B cell (primary cell): Measurements from ENCODE around the gene RNF167. TPM values are rescaled to one million over a fixed set of nuclear protein-coding genes. Genes with fewer than 3 reads are reported as not detected.
"Not testable (repeated sequence)": the region's sequence is repeated elsewhere in the genome, so short reads cannot be mapped to it uniquely, and the experiment has no call there.

Experiments used
- ATAC-seq: fragments of 200-7000 bp; cut with Tn5 transposase; one replicate; pipeline ENCODE4 v1.10.0; 2021; ENCODE audit warnings: low read depth, mild to moderate bottlenecking, moderate number of reproducible peaks, moderate library complexity
- CTCF ChIA-PET: fragments of 350-600 bp; sonication (Branson Sonifier 250); formaldehyde crosslinking; loops from one replicate; lab custom pipeline; 2021; ENCODE audit warnings: antibody characterized with exemption, inconsistent platforms; lab: Charles Lee
- POLR2A ChIA-PET: fragments of 350-600 bp; sonication (Branson Sonifier 250); formaldehyde crosslinking; loops from one replicate; lab custom pipeline; 2021; ENCODE audit warnings: antibody characterized with exemption; lab: Charles Lee
- DNase-seq: peaks from one replicate; pipeline ENCODE4 v3.0.0; 2013
- H2AFZ ChIP-seq: 2 replicates; pipeline ENCODE4 v1.6.1; 2012; ENCODE audit warnings: mild to moderate bottlenecking, low read depth, low read length; ENCODE audit not compliant: insufficient read depth, poor library complexity, severe bottlenecking
- H3K27ac ChIP-seq, 2 donors: 1 replicate in 1 of 2; 2 replicates in 1 of 2; pipeline ENCODE4 v1.5.1; 2012 to 2013; ENCODE audit warnings: low read length in 2 of 2, mild to moderate bottlenecking in 2 of 2, moderate library complexity in 1 of 2
- H3K27me3 ChIP-seq, 4 experiments: fragments of 200-600 bp in 1 of 4; sonication (generic) in 1 of 4; replicated peaks in 1 of 4; 1 replicate in 2 of 4; 2 replicates in 2 of 4; pipeline versions ENCODE4 v1.6.1 to v1.7.0; 2013 to 2016; ENCODE audit warnings: low read length in 3 of 4, mild to moderate bottlenecking in 2 of 4, mixed read lengths in 1 of 4, moderate library complexity in 1 of 4; ENCODE audit not compliant: insufficient read depth in 4 of 4, control insufficient read depth in 3 of 4; ENCODE audit errors: control extremely low read depth in 1 of 4
- H3K36me3 ChIP-seq, 2 experiments: replicated peaks in 1 of 2; 1 replicate in 1 of 2; 2 replicates in 1 of 2; pipeline versions ENCODE4 v1.6.1 to v1.7.1; 2013; ENCODE audit warnings: low read length in 1 of 2; ENCODE audit not compliant: insufficient read depth in 2 of 2, control insufficient read depth in 1 of 2; ENCODE audit errors: control extremely low read depth in 1 of 2, extremely low read depth in 1 of 2
- H3K4me1 ChIP-seq, 2 donors: fragments of 200-600 bp in 1 of 2; sonication (generic) in 1 of 2; 1 replicate in 1 of 2; 2 replicates in 1 of 2; pipeline versions ENCODE4 v1.5.1 to v1.6.1; 2013 to 2017; ENCODE audit warnings: low read length in 2 of 2; ENCODE audit not compliant: control insufficient read depth in 2 of 2, insufficient read depth in 2 of 2
- H3K4me2 ChIP-seq: replicated peaks from 2 replicates; pipeline ENCODE3; 2012; ENCODE audit warnings: mild to moderate bottlenecking, low read depth, low read length; ENCODE audit not compliant: poor library complexity, severe bottlenecking
- H3K4me3 ChIP-seq, 5 experiments: fragments of 200-600 bp in 1 of 5; sonication (generic) in 1 of 5; 1 replicate in 3 of 5; 2 replicates in 2 of 5; pipeline versions ENCODE4 v1.5.1 to v1.7.0; 2011 to 2016; ENCODE audit warnings: low read length in 4 of 5, mild to moderate bottlenecking in 4 of 5, low read depth in 2 of 5, control low read depth in 1 of 5, moderate library complexity in 1 of 5; ENCODE audit not compliant: insufficient read depth in 1 of 5; ENCODE audit errors: control extremely low read depth in 1 of 5, extremely low read depth in 1 of 5
- H3K79me2 ChIP-seq: fragments of 200-600 bp; sonication (generic); one replicate; pipeline ENCODE4 v1.6.0; 2016; ENCODE audit warnings: low read length; ENCODE audit not compliant: control insufficient read depth, insufficient read depth
- H3K9ac ChIP-seq: fragments of 200-600 bp; sonication (generic); 2 replicates; pipeline ENCODE4 v1.6.1; 2017; ENCODE audit warnings: mild to moderate bottlenecking, low read length, moderate library complexity
- H3K9me3 ChIP-seq, 3 donors: one replicate each; pipeline versions ENCODE4 v1.6.1 to v1.7.1; 2013; ENCODE audit warnings: low read length in 2 of 3; ENCODE audit not compliant: control insufficient read depth in 2 of 3, insufficient read depth in 1 of 3; ENCODE audit errors: control extremely low read depth in 1 of 3
- H4K20me1 ChIP-seq: 2 replicates; pipeline ENCODE4 v1.6.0; 2012; ENCODE audit warnings: mild to moderate bottlenecking, low read length; ENCODE audit not compliant: insufficient read depth, control insufficient read depth, poor library complexity, severe bottlenecking
- H3K27ac Mint-ChIP-seq: one replicate; pipeline ENCODE4 v1.8.0; 2021; ENCODE audit warnings: mixed read lengths
- H3K27me3 Mint-ChIP-seq: one replicate; pipeline ENCODE4 v1.8.0; 2021; ENCODE audit warnings: mixed read lengths
- H3K4me1 Mint-ChIP-seq: one replicate; pipeline ENCODE4 v1.8.0; 2021; ENCODE audit warnings: mixed read lengths
- H3K4me3 Mint-ChIP-seq: one replicate; pipeline ENCODE4 v1.8.0; 2021; ENCODE audit warnings: mixed read lengths
- H3K9me3 Mint-ChIP-seq: one replicate; pipeline ENCODE4 v1.8.0; 2022; ENCODE audit warnings: mixed read lengths; ENCODE audit not compliant: insufficient read depth
- CTCF ChIP-seq: fragments of 200-600 bp; IDR thresholded peaks from one replicate; pipeline ENCODE4 v1.8.0; 2022; ENCODE audit warnings: antibody characterized with exemption, mild to moderate bottlenecking
- EZH2 ChIP-seq: IDR thresholded peaks from 2 replicates; pipeline ENCODE4 v1.6.1; 2012; ENCODE audit warnings: borderline replicate concordance, low read depth, mild to moderate bottlenecking, moderate library complexity, low read length; ENCODE audit not compliant: insufficient read depth, poor library complexity, severe bottlenecking
- WGBS: methylation state at CpG from one replicate; pipeline ENCODE4 v1.1.5; 2013; ENCODE audit warnings: missing lambda C conversion rate; ENCODE audit not compliant: insufficient coverage; 5-methylcytosine and 5-hydroxymethylcytosine counted together
- intact Hi-C: fragments of 100-400 bp; cut with micrococcal nuclease; formaldehyde crosslinking; loops from one replicate; pipeline ENCODE4 v1.10.0; 2022
- polyA plus RNA-seq: library from polyadenylated mRNA; depleted of rRNA; stranded (reverse); fragments of >200 nt; gene quantifications from 2 replicates; pipeline ENCODE4 v1.2.3, GENCODE V29; 2012
- total RNA-seq, 2 donors: library from RNA; stranded (reverse); fragments of 120-200 nt in 1 of 2; gene quantifications; 1 replicate in 1 of 2; 2 replicates in 1 of 2; pipeline versions ENCODE4 v1.2.3 to v1.2.4, GENCODE V29; 2013 to 2022

RNF167 gene
- total and polyA plus RNA-seq, 2 donors (not counting 1 experiment from before 2014, with no cell fraction given) = 143 to 186 TPM

GRCh38 chr17:4921320-4921719 lies 18.7 kb upstream of the RNF167 start:
- TF ChIP-seq CTCF (no peak), EZH2 (no peak)
- Histone ChIP-seq H3K9me3 (no peaks in the 10 kb centered on the region), H3K27ac (no peak overlapping the region), H4K20me1 (no peaks in the 10 kb centered on the region), H3K4me3 (no peak overlapping the region), H3K27me3 (no peaks in the 10 kb centered on the region), H3K9ac (no peak overlapping the region), H3K4me2 (no peak overlapping the region), H3K79me2 (no peaks in the 10 kb centered on the region), H3K36me3 (no peaks in the 10 kb centered on the region), H2AFZ (no peak overlapping the region), H3K4me1 (no peaks in the 10 kb centered on the region)
- Mint-ChIP-seq H3K4me3 (no peak overlapping the region), H3K9me3 (no peaks in the 10 kb centered on the region), H3K4me1 (no peaks in the 10 kb centered on the region), H3K27me3 (no peaks in the 10 kb centered on the region), H3K27ac (no peak overlapping the region)
- DNase-seq = no peak
- ChIA-PET POLR2A (interaction anchor here (0.7 kb wide), 1 partner anchor 550 kb away, joined by 3 read pairs; no protein-coding TSS in a partner anchor), CTCF (no interaction called here)
- WGBS = 100% methylated on average over 3 of the region's 4 CpGs
- ATAC-seq = no peak
- intact Hi-C loops = no loop called here

- intact Hi-C loops, H4K20me1 ChIP-seq, DNase-seq, H2AFZ ChIP-seq, H3K27me3 ChIP-seq, H3K36me3 ChIP-seq, H3K27me3 Mint-ChIP-seq, H3K27ac ChIP-seq, H3K27ac Mint-ChIP-seq, H3K4me1 ChIP-seq, H3K79me2 ChIP-seq, H3K9me3 Mint-ChIP-seq, CTCF ChIA-PET, H3K4me1 Mint-ChIP-seq, H3K4me2 ChIP-seq, H3K4me3 Mint-ChIP-seq, H3K4me3 ChIP-seq, H3K9ac ChIP-seq, ATAC-seq, H3K9me3 ChIP-seq: not testable (repeated sequence)
- POLR2A ChIA-PET = interaction anchor here (0.7 kb wide), 1 partner anchor 41 kb away, joined by 3 read pairs; no protein-coding TSS in a partner anchor
- 98% methylated on average over 12 of the region's 24 CpGs for WGBS
These were observed 13.3 kb upstream of the RNF167 start for GRCh38 chr17:4926577-4927335.
